Kidney epithelial cell (primary cell): ENCODE data around the gene GRID1. TPM values are rescaled to one million over a fixed set of nuclear protein-coding genes. Genes with fewer than 3 reads are reported as not detected.

ENCODE experiments used
- DNase-seq: peaks from one replicate; pipeline ENCODE4 v3.0.0-alpha.2; 2010; ENCODE audit warnings: low read depth
- H3K27me3 ChIP-seq: 2 replicates; pipeline ENCODE4 v1.6.0; 2011; ENCODE audit warnings: low read length; ENCODE audit not compliant: control insufficient read depth, insufficient read depth
- H3K36me3 ChIP-seq: 2 replicates; pipeline ENCODE4 v1.5.1; 2011; ENCODE audit warnings: low read length; ENCODE audit not compliant: control insufficient read depth, insufficient read depth
- H3K4me3 ChIP-seq: 2 replicates; pipeline ENCODE4 v1.5.1; 2011; ENCODE audit warnings: low read depth, mild to moderate bottlenecking, control low read depth, low read length
- total RNA-seq: library from RNA; depleted of rRNA; stranded (reverse); fragments of >200 nt; gene quantifications from 2 replicates; pipeline ENCODE4 v1.2.3, GENCODE V29; 2015
- TF ChIP-seq, protein P1 (sequence below): IDR thresholded peaks from 2 replicates; pipeline ENCODE4 v1.5.1; 2011; ENCODE audit warnings: mild to moderate bottlenecking, moderate library complexity, low read length, control low read depth, inconsistent platforms; ENCODE audit not compliant: insufficient read depth, poor library complexity, severe bottlenecking

The GRID1 gene
- total RNA-seq, 1 donor from 2014 or later = 0.33 TPM

DNA sequence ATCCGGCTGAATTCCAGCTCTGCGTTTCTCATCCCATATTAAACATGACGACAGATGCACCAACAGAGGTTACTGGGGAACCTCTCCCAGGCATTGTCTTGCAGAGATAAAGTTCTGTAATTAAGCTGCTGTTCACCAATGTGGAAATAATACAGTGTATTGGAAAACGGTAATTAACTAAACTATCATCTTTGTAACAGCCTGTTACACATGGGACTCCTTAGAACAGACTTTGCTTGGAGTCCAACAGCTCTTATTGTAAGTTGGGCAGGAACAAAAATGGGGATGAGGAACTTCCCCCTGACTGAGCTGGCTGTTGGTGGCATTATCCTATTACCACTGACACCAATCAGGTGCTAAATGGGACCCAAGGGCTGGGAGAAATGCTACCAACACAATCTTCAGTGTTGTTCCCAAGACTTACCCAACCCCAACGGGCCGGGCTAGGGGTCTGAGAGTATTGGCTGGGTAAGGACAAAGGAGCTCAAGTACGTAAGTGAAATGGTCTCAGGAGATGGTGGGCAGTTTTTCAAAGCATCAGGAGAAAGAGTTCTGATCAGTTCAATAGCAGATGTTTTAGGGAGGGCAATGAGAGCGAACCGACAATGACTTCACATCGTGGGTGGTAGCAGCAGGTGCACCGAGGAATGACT is 759.4 kb downstream of the GRID1 start:
- Histone ChIP-seq H3K4me3 (no peak overlapping the region), H3K27me3 (no peaks in the 10 kb centered on the region), H3K36me3 (no peaks in the 10 kb centered on the region)
- TF ChIP-seq, protein P1, sequence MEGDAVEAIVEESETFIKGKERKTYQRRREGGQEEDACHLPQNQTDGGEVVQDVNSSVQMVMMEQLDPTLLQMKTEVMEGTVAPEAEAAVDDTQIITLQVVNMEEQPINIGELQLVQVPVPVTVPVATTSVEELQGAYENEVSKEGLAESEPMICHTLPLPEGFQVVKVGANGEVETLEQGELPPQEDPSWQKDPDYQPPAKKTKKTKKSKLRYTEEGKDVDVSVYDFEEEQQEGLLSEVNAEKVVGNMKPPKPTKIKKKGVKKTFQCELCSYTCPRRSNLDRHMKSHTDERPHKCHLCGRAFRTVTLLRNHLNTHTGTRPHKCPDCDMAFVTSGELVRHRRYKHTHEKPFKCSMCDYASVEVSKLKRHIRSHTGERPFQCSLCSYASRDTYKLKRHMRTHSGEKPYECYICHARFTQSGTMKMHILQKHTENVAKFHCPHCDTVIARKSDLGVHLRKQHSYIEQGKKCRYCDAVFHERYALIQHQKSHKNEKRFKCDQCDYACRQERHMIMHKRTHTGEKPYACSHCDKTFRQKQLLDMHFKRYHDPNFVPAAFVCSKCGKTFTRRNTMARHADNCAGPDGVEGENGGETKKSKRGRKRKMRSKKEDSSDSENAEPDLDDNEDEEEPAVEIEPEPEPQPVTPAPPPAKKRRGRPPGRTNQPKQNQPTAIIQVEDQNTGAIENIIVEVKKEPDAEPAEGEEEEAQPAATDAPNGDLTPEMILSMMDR = no peak
- DNase-seq = no peak

DNA sequence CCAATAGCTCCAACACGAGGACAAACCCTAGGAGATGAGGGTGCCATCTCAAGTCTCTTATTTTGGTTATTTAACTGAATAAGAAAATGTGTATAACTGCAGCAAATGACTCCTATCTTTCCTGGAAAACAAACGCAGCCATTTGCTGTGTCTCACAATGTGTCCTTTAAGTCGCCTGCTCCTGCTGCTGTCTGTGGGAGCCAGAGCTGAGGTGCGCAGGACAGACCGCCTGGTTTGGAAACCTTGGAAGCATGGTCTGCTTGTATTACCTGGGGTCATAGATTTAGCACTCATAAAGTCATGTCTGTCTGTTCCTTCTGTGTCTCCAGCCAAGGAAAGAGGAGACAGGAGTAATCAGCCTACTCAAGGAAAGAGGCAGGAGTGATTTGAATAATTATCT is 760.2 kb downstream of the GRID1 start:
- Histone ChIP-seq H3K27me3 (no peaks in the 10 kb centered on the region), H3K36me3 (no peaks in the 10 kb centered on the region), H3K4me3 (no peak overlapping the region)
- DNase-seq = no peak
- TF ChIP-seq, protein P1 = no peak

DNA sequence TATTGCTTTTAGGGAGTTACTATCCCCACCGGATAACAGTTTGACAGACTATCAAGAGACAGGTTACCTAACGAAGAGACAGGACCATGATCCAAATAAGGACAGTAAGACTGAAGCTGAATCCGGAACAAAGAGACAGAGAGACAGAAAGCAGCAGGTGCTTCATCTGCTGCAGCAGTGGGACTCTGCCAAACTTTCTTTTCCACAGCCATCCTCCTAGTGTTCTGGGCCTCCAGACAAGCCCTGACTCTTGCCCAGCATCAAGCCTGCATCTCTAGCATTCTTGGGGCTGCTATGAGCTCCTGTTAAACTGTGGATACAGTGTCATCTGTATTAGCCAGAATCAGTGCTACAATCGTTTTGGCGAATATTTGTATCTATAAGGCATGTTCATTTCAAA is 761.7 kb downstream of the GRID1 start:
- no peak overlapping the region for H3K4me3 ChIP-seq
- H3K36me3 ChIP-seq = no peaks in the 10 kb centered on the region
- no peak for DNase-seq
- TF ChIP-seq, protein P1 = no peak
- no peaks in the 10 kb centered on the region for H3K27me3 ChIP-seq

DNA sequence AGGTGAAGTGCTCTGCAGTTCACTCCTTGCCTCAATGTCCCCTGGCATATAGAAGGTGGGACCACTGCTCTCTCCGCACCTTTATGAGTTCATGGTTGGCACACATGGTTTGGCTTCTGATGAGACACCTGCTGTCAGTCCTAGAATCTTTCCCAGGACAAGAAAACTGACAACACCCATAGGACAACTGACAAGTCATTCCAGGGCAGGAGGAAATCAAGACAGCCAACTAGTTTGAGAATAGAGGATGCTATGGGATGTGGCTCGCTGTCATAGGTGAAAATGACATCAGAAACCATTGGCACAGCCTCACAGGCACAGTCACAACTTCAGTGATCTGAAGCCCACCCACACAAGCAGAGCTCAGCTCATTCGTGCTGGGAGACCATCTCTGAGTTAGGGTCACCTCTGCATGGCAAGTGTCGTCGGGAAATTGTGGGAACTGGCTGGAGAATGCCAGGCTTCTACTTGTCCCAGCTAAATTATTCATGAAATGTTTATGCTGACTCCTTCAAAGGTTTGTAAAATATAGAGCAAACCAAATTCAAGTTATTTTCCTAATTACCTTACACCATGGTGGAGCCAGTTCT is 762.4 kb downstream of the GRID1 start:
- H3K4me3 ChIP-seq = no peak overlapping the region

DNA sequence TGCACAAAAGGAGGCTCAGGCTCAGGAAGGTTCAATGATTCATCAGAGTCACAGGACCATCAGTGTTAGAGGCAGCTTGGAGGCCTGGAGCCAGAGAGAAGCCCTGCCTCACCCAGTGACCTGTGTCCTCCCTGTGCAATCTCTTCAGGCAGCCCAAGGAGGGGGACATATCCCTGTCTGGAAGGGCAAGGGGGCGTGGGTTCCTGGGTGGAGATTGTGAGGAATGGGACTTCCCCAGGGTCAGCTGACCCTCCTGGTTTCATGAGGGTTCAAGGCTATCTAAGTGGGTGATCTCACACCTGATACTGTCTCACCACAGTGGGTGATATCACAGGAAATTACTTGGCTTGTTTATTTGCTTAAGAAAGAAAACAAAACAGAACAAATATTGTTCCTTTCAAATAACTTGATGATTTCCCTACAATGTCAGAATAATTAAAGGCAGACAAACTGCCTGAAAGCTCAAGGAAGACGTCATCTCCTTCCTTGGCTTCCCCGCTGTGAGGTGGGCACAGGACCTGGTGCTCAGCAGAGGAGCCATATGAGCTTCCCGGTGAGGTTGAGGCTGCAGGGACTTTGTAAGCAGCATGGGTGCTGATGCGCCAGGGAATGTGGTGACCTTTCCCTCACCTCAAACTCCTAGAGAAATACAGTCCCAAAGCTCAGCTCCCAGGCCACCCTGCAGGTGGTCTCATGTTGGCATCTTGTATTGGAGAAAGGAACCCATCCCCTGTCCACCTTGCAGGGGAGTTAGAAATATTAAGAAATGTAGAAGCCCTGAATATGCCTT is 763.2 kb downstream of the GRID1 start:
- DNase-seq = no peak
- no peaks in the 10 kb centered on the region for H3K27me3 ChIP-seq
- TF ChIP-seq, protein P1 = no peak
- no peaks in the 10 kb centered on the region for H3K36me3 ChIP-seq
- no peak overlapping the region for H3K4me3 ChIP-seq

More for the DNA sequence above, 762.4 kb downstream of the GRID1 start:
- TF ChIP-seq, protein P1 = no peak
- DNase-seq = no peak
- no peaks in the 10 kb centered on the region for H3K27me3 ChIP-seq
- H3K36me3 ChIP-seq = no peaks in the 10 kb centered on the region

DNA sequence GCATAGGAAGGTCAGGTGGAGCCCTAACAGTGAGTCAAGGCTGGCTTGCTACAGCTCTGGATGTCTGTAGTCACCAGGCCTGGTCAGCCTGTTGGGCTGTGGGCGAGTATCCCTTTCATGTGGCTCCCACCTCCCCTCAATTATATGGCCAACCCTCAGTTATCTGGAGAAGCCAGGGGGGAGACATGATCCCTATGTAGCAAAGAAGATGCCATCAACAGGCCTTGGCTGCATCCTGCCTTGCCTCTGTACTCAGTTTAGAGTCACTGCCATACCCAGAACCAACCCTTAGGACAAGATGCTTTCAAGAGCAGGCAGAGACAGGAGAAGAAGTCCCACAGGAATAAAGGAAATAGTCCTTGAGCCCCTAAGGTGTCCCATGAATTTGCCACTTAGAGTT is 763.9 kb downstream of the GRID1 start:
- no peak for DNase-seq
- Histone ChIP-seq H3K4me3 (no peak overlapping the region), H3K27me3 (no peaks in the 10 kb centered on the region), H3K36me3 (no peaks in the 10 kb centered on the region)
- TF ChIP-seq, protein P1 = no peak
